Naive thymus-derived CD8-positive, alpha-beta T cell (primary cell): ENCODE results near the gene MARCHF7. TPM values are rescaled to one million over a fixed set of nuclear protein-coding genes. Genes with fewer than 3 reads are reported as not detected.

Source experiments
- ATAC-seq, 2 donors: fragments of 150-1000 bp; cut with Tn5 transposase in 1 of 2; sonication (Bioruptor Pico), chemical (Tn5 transposase) in 1 of 2; 1 replicate in 1 of 2; 2 replicates in 1 of 2; pipeline ENCODE4 v1.10.0; 2021; ENCODE audit warnings: mild to moderate bottlenecking in 2 of 2, moderate library complexity in 2 of 2
- POLR2A ChIA-PET: fragments of 350-600 bp; sonication (Branson Sonifier 250); formaldehyde crosslinking; loops from one replicate; lab custom pipeline; 2021; ENCODE audit warnings: antibody characterized with exemption; lab: Charles Lee
- DNase-seq, 10 donors: peaks; one replicate each; pipeline versions ENCODE4 v3.0.0 to v3.0.0-alpha.2; 2020 to 2022
- H3K27ac Mint-ChIP-seq, 10 donors: one replicate each; pipeline ENCODE4 v1.8.0; 2020 to 2022; ENCODE audit warnings: mild to moderate bottlenecking in 10 of 10, mixed read lengths in 10 of 10, moderate library complexity in 4 of 10, inconsistent platforms in 1 of 10
- H3K27me3 Mint-ChIP-seq, 5 donors: one replicate each; pipeline ENCODE4 v1.8.0; 2021 to 2022; ENCODE audit warnings: mixed read lengths in 5 of 5
- H3K36me3 Mint-ChIP-seq, 3 donors: one replicate each; pipeline ENCODE4 v1.8.0; 2020 to 2022; ENCODE audit warnings: mixed read lengths in 3 of 3, mild to moderate bottlenecking in 2 of 3, inconsistent platforms in 1 of 3
- H3K4me1 Mint-ChIP-seq, 4 donors: one replicate each; pipeline ENCODE4 v1.8.0; 2021 to 2022; ENCODE audit warnings: mixed read lengths in 4 of 4
- H3K4me3 Mint-ChIP-seq, 10 donors: one replicate each; pipeline ENCODE4 v1.8.0; 2020 to 2022; ENCODE audit warnings: mild to moderate bottlenecking in 10 of 10, mixed read lengths in 10 of 10, moderate library complexity in 6 of 10, inconsistent platforms in 1 of 10
- H3K9me3 Mint-ChIP-seq, 9 donors: one replicate each; pipeline ENCODE4 v1.8.0; 2020 to 2022; ENCODE audit warnings: mixed read lengths in 9 of 9, mild to moderate bottlenecking in 3 of 9, inconsistent platforms in 1 of 9, moderate library complexity in 1 of 9
- polyA plus RNA-seq, 3 donors: library from polyadenylated mRNA; unstranded; fragments of 300-500 nt; fragmentation: Illumina TruSeq; gene quantifications; one replicate each; pipeline ENCODE4 v1.2.3, GENCODE V29; 2021
- total RNA-seq, 8 experiments: library from RNA in 2 of 8; stranded (reverse) in 2 of 8; gene quantifications; one replicate each; pipeline ENCODE4 v1.2.3 and lab custom pipeline; 2021 to 2026

The MARCHF7 gene
- total and polyA plus RNA-seq, 5 experiments from 2014 or later = 145 to 158 (median 156) TPM

GRCh38 chr2:159748089-159748488 lies 35.8 kb downstream of the MARCHF7 start:
- no peak for ATAC-seq
- H3K36me3 Mint-ChIP-seq = peaks cover 12 to 61% (median 46%) of the 10 kb centered on the region in 3 donors
- POLR2A ChIA-PET = no interaction called here
- DNase-seq = no peak
- H3K4me1 Mint-ChIP-seq = peaks cover 17 to 37% (median 25%) of the 10 kb centered on the region in 4 donors
- no peaks in the 10 kb centered on the region for H3K27me3 Mint-ChIP-seq
- H3K4me3 Mint-ChIP-seq = no peak overlapping the region
- no peaks in the 10 kb centered on the region for H3K9me3 Mint-ChIP-seq
- H3K27ac Mint-ChIP-seq = peak overlapping the region in 1 of 10 donors; percentile 28

- Mint-ChIP-seq H3K4me1 (peaks cover 11 to 33% (median 22%) of the 10 kb centered on the region in 4 donors), H3K9me3 (no peaks in the 10 kb centered on the region), H3K4me3 (peak overlapping the region in 1 of 10 donors; percentile 20), H3K27me3 (no peaks in the 10 kb centered on the region), H3K36me3 (peaks cover 7 to 38% (median 33%) of the 10 kb centered on the region in 3 donors), H3K27ac (peak overlapping the region in 5 of 10 donors; percentile 23 to 65 (median 45))
- ATAC-seq = no peak
- no peak for DNase-seq
- POLR2A ChIA-PET = interaction anchor here (0.6 kb wide), 1 partner anchor 656 kb away, joined by 5 read pairs; no protein-coding TSS in a partner anchor
These were observed 38.6 kb downstream of the MARCHF7 start for GRCh38 chr2:159750873-159751272.

GRCh38 chr2:159753797-159754196 lies 41.5 kb downstream of the MARCHF7 start:
- no peak overlapping the region for H3K4me3 Mint-ChIP-seq
- no peak overlapping the region for H3K27ac Mint-ChIP-seq
- H3K36me3 Mint-ChIP-seq = peaks cover 0 to 35% (median 24%) of the 10 kb centered on the region in 3 donors
- H3K27me3 Mint-ChIP-seq = no peaks in the 10 kb centered on the region
- no peaks in the 10 kb centered on the region for H3K9me3 Mint-ChIP-seq
- POLR2A ChIA-PET = interaction anchor here (1.1 kb wide), 1 partner anchor 16 kb away, joined by 3 read pairs; no protein-coding TSS in a partner anchor
- ATAC-seq (no peak), DNase-seq (no peak)
- H3K4me1 Mint-ChIP-seq = peaks cover 0 to 32% (median 20%) of the 10 kb centered on the region in 4 donors

- DNase-seq (no peak), ATAC-seq (no peak)
- peaks cover 0 to 35% (median 32%) of the 10 kb centered on the region in 3 donors for H3K36me3 Mint-ChIP-seq
- no peak overlapping the region for H3K4me3 Mint-ChIP-seq
- POLR2A ChIA-PET = no interaction called here
- peaks cover 0 to 27% (median 18%) of the 10 kb centered on the region in 4 donors for H3K4me1 Mint-ChIP-seq
- no peaks in the 10 kb centered on the region for H3K27me3 Mint-ChIP-seq
- no peak overlapping the region for H3K27ac Mint-ChIP-seq
- no peaks in the 10 kb centered on the region for H3K9me3 Mint-ChIP-seq
These were observed 42.7 kb downstream of the MARCHF7 start for GRCh38 chr2:159755014-159755413.

- Mint-ChIP-seq H3K27ac (no peak overlapping the region), H3K36me3 (peaks cover 0 to 43% (median 38%) of the 10 kb centered on the region in 3 donors), H3K27me3 (no peaks in the 10 kb centered on the region), H3K4me1 (peaks cover 0 to 28% (median 17%) of the 10 kb centered on the region in 4 donors), H3K4me3 (no peak overlapping the region), H3K9me3 (no peaks in the 10 kb centered on the region)
- peak in 1 of 2 donors; percentile 33 for ATAC-seq
- DNase-seq = no peak
- POLR2A ChIA-PET = interaction anchor here (0.7 to 1.0 kb wide), 2 partner anchors 44 to 46 kb away, joined by 3 to 7 read pairs; no protein-coding TSS in a partner anchor
These were observed 43.5 kb downstream of the MARCHF7 start for GRCh38 chr2:159755788-159756187.

- no peaks in the 10 kb centered on the region for H3K27me3 Mint-ChIP-seq
- POLR2A ChIA-PET = interaction anchor here (1.5 kb wide), 1 partner anchor 45 kb away, joined by 4 read pairs; no protein-coding TSS in a partner anchor
- H3K27ac Mint-ChIP-seq = peak overlapping the region in 4 of 10 donors; percentile 13 to 69 (median 36)
- H3K9me3 Mint-ChIP-seq = no peaks in the 10 kb centered on the region
- H3K4me1 Mint-ChIP-seq = peaks cover 0 to 13% (median 2%) of the 10 kb centered on the region in 4 donors
- peaks cover 0 to 62% (median 34%) of the 10 kb centered on the region in 3 donors for H3K36me3 Mint-ChIP-seq
- DNase-seq (no peak), ATAC-seq (no peak)
- no peak overlapping the region for H3K4me3 Mint-ChIP-seq
These were observed 45.9 kb downstream of the MARCHF7 start for GRCh38 chr2:159758239-159758638.

- Mint-ChIP-seq H3K27me3 (no peaks in the 10 kb centered on the region), H3K4me1 (peaks cover 0 to 13% (median 5%) of the 10 kb centered on the region in 4 donors), H3K9me3 (no peaks in the 10 kb centered on the region), H3K27ac (peak overlapping the region in 5 of 10 donors; percentile 14 to 75 (median 58)), H3K36me3 (peaks cover 0 to 67% (median 36%) of the 10 kb centered on the region in 3 donors), H3K4me3 (no peak overlapping the region)
- POLR2A ChIA-PET = interaction anchor here (1.5 kb wide), 1 partner anchor 46 kb away, joined by 4 read pairs; no protein-coding TSS in a partner anchor
- ATAC-seq = no peak
- DNase-seq = no peak
These were observed 46.4 kb downstream of the MARCHF7 start for GRCh38 chr2:159758686-159759085.

GRCh38 chr2:159759577-159759976 lies 47.3 kb downstream of the MARCHF7 start:
- Mint-ChIP-seq H3K36me3 (peaks cover 0 to 74% (median 36%) of the 10 kb centered on the region in 3 donors), H3K9me3 (no peaks in the 10 kb centered on the region), H3K27me3 (no peaks in the 10 kb centered on the region), H3K4me3 (no peak overlapping the region), H3K27ac (peak overlapping the region in 2 of 10 donors; percentile 74 to 79), H3K4me1 (peaks cover 0 to 13% (median 5%) of the 10 kb centered on the region in 4 donors)
- ATAC-seq (no peak), DNase-seq (no peak)
- POLR2A ChIA-PET = interaction anchor here (1.0 to 1.5 kb wide), 2 partner anchors 47 to 144 kb away, joined by 4 read pairs; no protein-coding TSS in a partner anchor

- no peak for DNase-seq
- no peak overlapping the region for H3K4me3 Mint-ChIP-seq
- H3K27ac Mint-ChIP-seq = peak overlapping the region in 5 of 10 donors; percentile 22 to 79 (median 47)
- no peaks in the 10 kb centered on the region for H3K27me3 Mint-ChIP-seq
- peaks cover 0 to 13% (median 5%) of the 10 kb centered on the region in 4 donors for H3K4me1 Mint-ChIP-seq
- POLR2A ChIA-PET = interaction anchor here (0.7 to 1.0 kb wide), 2 partner anchors 107 to 143 kb away, joined by 3 to 4 read pairs; no protein-coding TSS in a partner anchor
- peaks cover 0 to 81% (median 36%) of the 10 kb centered on the region in 3 donors for H3K36me3 Mint-ChIP-seq
- ATAC-seq = no peak
- no peaks in the 10 kb centered on the region for H3K9me3 Mint-ChIP-seq
These were observed 48.0 kb downstream of the MARCHF7 start for GRCh38 chr2:159760326-159760725.

GRCh38 chr2:159762075-159762474 lies 49.8 kb downstream of the MARCHF7 start:
- H3K9me3 Mint-ChIP-seq = no peaks in the 10 kb centered on the region
- ATAC-seq (no peak), DNase-seq (no peak)
- peak overlapping the region in 3 of 10 donors; percentile 2 to 54 (median 50) for H3K27ac Mint-ChIP-seq
- POLR2A ChIA-PET = no interaction called here
- H3K36me3 Mint-ChIP-seq = peaks cover 0 to 92% (median 41%) of the 10 kb centered on the region in 3 donors
- H3K4me1 Mint-ChIP-seq = peaks cover 0 to 16% (median 5%) of the 10 kb centered on the region in 4 donors
- no peak overlapping the region for H3K4me3 Mint-ChIP-seq
- no peaks in the 10 kb centered on the region for H3K27me3 Mint-ChIP-seq

Other genes starting within 250 kb of the MARCHF7 start
- 10 to 100 TPM; 24.4 to 30.4 TPM for gene BAZ2B, start 96.0 kb upstream of the MARCHF7 start, total RNA-seq
- gene BAZ2B, start 96.0 kb upstream of the MARCHF7 start, polyA plus RNA-seq = 10 to 100 TPM in 2 of 3 donors, 1 to 10 TPM in 1; 6.3 to 14.7 (median 12.3) TPM
- gene CD302, start 85.7 kb downstream of the MARCHF7 start, total RNA-seq = 1 to 10 TPM; 1.3 to 1.8 TPM
- gene CD302, start 85.7 kb downstream of the MARCHF7 start, polyA plus RNA-seq = under 1 TPM; 0.19 to 0.82 (median 0.34) TPM
- gene LY75, start 192.2 kb downstream of the MARCHF7 start, total RNA-seq = 10 to 100 TPM; 53.0 to 53.2 TPM
- gene LY75, start 192.2 kb downstream of the MARCHF7 start, polyA plus RNA-seq = 10 to 100 TPM; 38.1 to 47.3 (median 43.0) TPM